Small intestine (tissue), 7 donors: Measurements from ENCODE around the gene LRMDA. TPM values are rescaled to one million over a fixed set of nuclear protein-coding genes. Genes with fewer than 3 reads are reported as not detected.

Source experiments
- DNase-seq, 2 donors: peaks; one replicate each; pipeline versions ENCODE4 v3.0.0 to v3.0.0-alpha.2; 2013
- FAIRE-seq: peaks from 2 replicates; lab custom pipeline; 2012; peaks lifted over from hg19 to GRCh38; lab: Jason Lieb, UNC
- H3K27ac ChIP-seq, 3 donors: one replicate each; pipeline ENCODE4 v1.5.1; 2013; ENCODE audit warnings: low read length in 2 of 3, mild to moderate bottlenecking in 2 of 3, control low read depth in 1 of 3, inconsistent platforms in 1 of 3, low read depth in 1 of 3, moderate library complexity in 1 of 3
- H3K27me3 ChIP-seq, 3 donors: one replicate each; pipeline ENCODE4 v1.6.1; 2013; ENCODE audit warnings: low read length in 3 of 3, inconsistent platforms in 1 of 3; ENCODE audit not compliant: control insufficient read depth in 3 of 3, insufficient read depth in 3 of 3
- H3K36me3 ChIP-seq, 3 donors: one replicate each; pipeline ENCODE4 v1.6.1; 2013; ENCODE audit warnings: low read length in 3 of 3, inconsistent platforms in 1 of 3, low read depth in 1 of 3, mild to moderate bottlenecking in 1 of 3, moderate library complexity in 1 of 3; ENCODE audit not compliant: control insufficient read depth in 3 of 3, insufficient read depth in 2 of 3
- H3K4me1 ChIP-seq, 3 donors: one replicate each; pipeline ENCODE4 v1.6.1; 2013; ENCODE audit warnings: low read length in 2 of 3, inconsistent platforms in 1 of 3, low read depth in 1 of 3, mild to moderate bottlenecking in 1 of 3, moderate library complexity in 1 of 3; ENCODE audit not compliant: control insufficient read depth in 3 of 3, insufficient read depth in 2 of 3
- H3K4me3 ChIP-seq, 3 donors: one replicate each; pipeline ENCODE4 v1.5.1; 2013; ENCODE audit warnings: low read length in 3 of 3, control low read depth in 1 of 3, inconsistent platforms in 1 of 3, low read depth in 1 of 3, mild to moderate bottlenecking in 1 of 3, moderate library complexity in 1 of 3
- H3K9me3 ChIP-seq, 2 donors: one replicate each; pipeline ENCODE4 v1.6.1; 2013; ENCODE audit warnings: low read depth in 1 of 2, low read length in 1 of 2; ENCODE audit not compliant: control insufficient read depth in 2 of 2, insufficient read depth in 1 of 2
- WGBS, 3 donors: extraction: QIAGEN DNeasy Blood & Tissue Kit; methylation state at CpG; one replicate each; pipeline ENCODE4 v1.1.7; 2013; 5-methylcytosine and 5-hydroxymethylcytosine counted together
- polyA plus RNA-seq, 4 donors: library from polyadenylated mRNA; stranded (reverse) in 3 of 4; unstranded in 1 of 4; fragments of 200-250 nt in 3 of 4; fragments of 120-200 nt in 1 of 4; gene quantifications; one replicate each; pipeline versions ENCODE4 v1.2.1 to v1.2.3, GENCODE V29; 2013
- donor health status: healthy with polysubstance abuse.
- donor health status: control.
- donor health status: control.
- donor health status: Bipolar disorder and iron deficiency.
- donor health status: healthy.

The LRMDA gene
- polyA plus RNA-seq, 4 donors: 5.6 to 16.2 (median 6.0) TPM; not detected in 1

DNA sequence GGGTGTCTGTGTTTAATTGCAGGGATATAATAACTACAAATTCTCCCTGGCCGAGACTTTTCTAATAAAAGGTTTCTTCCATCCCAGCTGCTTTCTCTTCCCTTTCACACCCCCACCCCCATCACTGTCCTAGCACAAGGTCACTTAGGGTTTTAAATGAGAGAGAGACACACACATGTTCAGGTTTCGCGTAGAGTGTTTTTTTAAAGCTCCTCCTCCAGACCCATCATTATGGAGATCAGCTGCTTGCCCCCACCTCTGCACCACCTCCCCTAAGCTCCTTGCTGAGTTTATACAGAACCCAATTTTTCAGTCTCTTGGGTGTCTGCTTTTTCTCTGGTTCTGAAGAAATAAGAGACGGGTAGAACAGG lies 18.6 kb downstream of the LRMDA start:
- DNase-seq: no peak
- no peak for FAIRE-seq
- H3K27me3 ChIP-seq: no peaks in the 10 kb centered on the region
- no peaks in the 10 kb centered on the region for H3K36me3 ChIP-seq
- H3K9me3 ChIP-seq: peaks cover 0 to 10% of the 10 kb centered on the region in 2 donors
- H3K4me3 ChIP-seq: no peak overlapping the region
- peaks cover 0 to 4% (median 2%) of the 10 kb centered on the region in 3 donors for H3K4me1 ChIP-seq
- WGBS, 3 donors: 66 to 73% (median 70%) methylated on average over 4 of the region's 4 CpGs
- no peak overlapping the region for H3K27ac ChIP-seq

DNA sequence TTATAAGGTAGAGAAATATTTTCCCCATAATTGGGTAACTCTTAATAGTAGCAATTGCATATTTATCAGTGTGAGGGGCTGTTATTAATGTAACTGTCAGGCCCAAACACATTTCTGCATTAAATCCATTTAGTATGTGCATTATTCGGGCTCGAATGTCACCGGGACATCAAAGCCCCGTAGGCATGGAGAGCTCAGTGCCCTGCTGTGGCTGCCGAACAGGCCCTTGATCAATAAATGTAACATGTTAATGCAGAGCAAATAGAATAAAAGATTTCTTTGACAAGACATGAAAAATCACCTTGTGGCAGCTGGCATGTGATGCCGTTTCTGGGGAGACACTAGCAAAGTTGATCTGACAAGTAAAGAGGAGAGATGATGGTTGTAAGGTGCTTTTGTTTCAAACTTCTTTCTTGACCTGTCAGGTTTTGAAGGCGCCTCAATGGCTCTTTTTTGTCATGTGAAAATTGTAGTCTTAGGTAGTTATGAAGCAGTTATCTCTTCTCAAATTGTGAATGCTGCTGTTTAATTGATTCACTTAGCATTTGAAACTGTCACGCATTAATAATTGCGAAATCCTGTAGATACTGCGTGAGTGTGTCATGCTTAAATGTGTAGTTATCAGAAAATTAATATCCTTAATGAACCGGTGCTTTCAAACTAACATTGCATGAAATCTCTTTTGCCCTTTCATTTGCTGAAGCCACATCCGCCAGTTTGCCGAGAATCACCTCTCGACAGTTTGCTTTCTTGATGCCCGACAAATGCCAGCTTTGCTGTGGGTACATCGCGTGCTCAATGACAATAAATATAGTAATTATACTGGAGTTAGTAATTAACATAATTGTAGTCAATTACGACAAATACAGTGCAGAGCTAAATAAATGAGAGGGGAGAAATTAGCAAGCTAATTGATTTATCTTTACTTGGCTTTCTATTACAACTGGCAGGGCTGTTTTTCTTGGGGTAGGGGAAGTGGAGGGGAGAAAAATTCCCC lies 19.5 kb downstream of the LRMDA start:
- DNase-seq: no peak
- Histone ChIP-seq H3K27ac (no peak overlapping the region), H3K4me3 (no peak overlapping the region), H3K9me3 (peaks cover 0 to 4% of the 10 kb centered on the region in 2 donors), H3K27me3 (no peaks in the 10 kb centered on the region), H3K36me3 (peaks cover 0 to under 1% (median 0%) of the 10 kb centered on the region in 3 donors), H3K4me1 (peaks cover 0 to 4% (median 2%) of the 10 kb centered on the region in 3 donors)
- no peak for FAIRE-seq
- WGBS, 3 donors: 77 to 90% (median 86%) methylated on average over 18 of the region's 18 CpGs

DNA sequence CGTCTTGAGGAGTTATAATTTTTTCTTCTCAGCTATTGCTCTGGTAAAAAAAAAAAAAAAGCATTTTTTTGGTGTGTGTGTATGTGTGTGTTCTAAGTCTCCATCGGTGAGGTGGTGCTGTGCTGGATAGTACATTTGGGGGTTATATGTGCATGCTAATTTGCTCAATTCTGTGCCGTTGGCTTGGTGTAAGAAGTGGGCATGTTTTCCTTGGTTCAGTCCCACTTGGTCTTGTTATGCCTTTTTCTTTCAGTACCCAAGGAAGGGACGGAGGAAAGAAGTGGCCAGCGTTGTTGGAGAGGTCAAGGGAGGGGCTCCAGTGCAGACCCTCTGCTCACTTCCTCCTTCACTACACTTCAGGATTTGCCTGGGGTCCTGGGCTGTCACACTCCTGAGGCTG lies 20.4 kb downstream of the LRMDA start:
- WGBS, 3 donors: 77 to 88% (median 84%) methylated on average over 5 of the region's 5 CpGs
- Histone ChIP-seq H3K4me3 (no peak overlapping the region), H3K9me3 (no peaks in the 10 kb centered on the region), H3K27ac (no peak overlapping the region), H3K27me3 (no peaks in the 10 kb centered on the region), H3K4me1 (peaks cover 0 to 4% (median 2%) of the 10 kb centered on the region in 3 donors), H3K36me3 (peaks cover 0 to 3% (median 0%) of the 10 kb centered on the region in 3 donors)
- DNase-seq (no peak), FAIRE-seq (no peak)

DNA sequence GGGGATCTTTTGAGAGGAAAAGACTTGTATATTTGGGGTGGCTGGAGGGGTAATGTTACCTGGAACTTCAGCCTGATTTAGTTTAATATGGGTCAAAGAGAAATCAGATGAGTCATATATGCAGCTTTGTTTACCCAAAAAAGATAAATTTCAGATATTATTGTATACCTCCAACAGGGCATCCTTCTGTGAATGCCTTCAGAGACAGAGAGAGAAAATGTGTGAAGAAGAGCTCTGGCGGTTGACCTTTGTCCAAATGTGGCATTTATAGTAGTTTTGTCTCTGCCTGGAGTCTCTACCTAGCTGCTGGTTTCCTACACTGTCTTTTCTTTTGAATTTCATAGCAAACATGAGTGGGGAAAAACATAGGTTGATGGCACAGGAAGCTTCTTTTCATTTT lies 21.6 kb downstream of the LRMDA start:
- no peak for DNase-seq
- Histone ChIP-seq H3K4me1 (peaks cover 0 to 4% (median 2%) of the 10 kb centered on the region in 3 donors), H3K4me3 (no peak overlapping the region), H3K9me3 (no peaks in the 10 kb centered on the region), H3K27me3 (no peaks in the 10 kb centered on the region), H3K27ac (no peak overlapping the region), H3K36me3 (peaks cover 0 to 3% (median 0%) of the 10 kb centered on the region in 3 donors)
- WGBS, 3 donors: 84 to 88% (median 86%) methylated on average over 1 of the region's 1 CpG
- FAIRE-seq: no peak

DNA sequence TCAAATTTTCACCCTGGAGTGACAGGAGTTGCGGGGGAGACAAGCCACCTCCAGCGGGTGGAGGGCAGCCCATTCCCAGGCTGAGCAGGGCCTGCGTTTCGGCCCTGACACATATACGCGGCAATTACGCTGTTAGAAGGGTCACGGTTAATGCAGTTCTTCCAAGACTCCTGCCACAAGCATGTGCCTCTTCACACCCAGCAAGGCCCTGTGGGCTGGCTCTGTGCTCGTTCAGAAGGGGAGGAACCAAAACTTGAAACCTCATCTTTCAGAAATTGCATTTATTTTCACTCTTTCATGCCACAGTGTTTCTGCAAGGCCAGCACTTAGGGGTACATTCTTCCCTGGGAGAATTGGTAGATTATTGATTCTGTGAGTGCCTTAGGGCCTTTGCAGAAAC lies 24.7 kb downstream of the LRMDA start:
- Histone ChIP-seq H3K27me3 (no peaks in the 10 kb centered on the region), H3K4me3 (no peak overlapping the region), H3K4me1 (no peaks in the 10 kb centered on the region), H3K36me3 (peaks cover 0 to 3% (median 0%) of the 10 kb centered on the region in 3 donors), H3K9me3 (no peaks in the 10 kb centered on the region), H3K27ac (no peak overlapping the region)
- FAIRE-seq: no peak
- 87 to 92% (median 92%) methylated on average over 9 of the region's 9 CpGs for WGBS, 3 donors
- no peak for DNase-seq

DNA sequence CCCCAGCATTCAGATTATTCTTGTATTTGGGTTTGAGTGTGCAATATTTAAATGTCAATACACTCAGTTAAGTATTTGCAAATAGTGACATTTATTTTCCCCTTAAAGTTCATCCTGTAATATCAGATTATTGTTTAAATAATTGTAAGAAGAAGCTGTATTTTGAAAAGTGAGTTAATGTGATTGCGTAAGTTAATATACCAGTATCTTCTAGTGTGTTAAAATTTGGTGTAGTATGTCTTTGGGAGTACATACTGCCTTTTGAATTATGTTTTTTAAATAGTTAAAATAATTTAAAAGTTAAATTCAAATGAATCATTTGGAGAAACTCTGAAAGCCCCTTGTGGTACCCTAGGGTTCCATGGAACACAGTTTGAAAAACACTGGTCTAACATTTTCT lies 28.6 kb downstream of the LRMDA start:
- Histone ChIP-seq H3K27ac (no peak overlapping the region), H3K36me3 (peaks cover 0 to 3% (median 0%) of the 10 kb centered on the region in 3 donors), H3K4me1 (peaks cover 0 to 4% (median 0%) of the 10 kb centered on the region in 3 donors), H3K4me3 (no peak overlapping the region), H3K9me3 (no peaks in the 10 kb centered on the region), H3K27me3 (no peaks in the 10 kb centered on the region)
- no peak for DNase-seq
- no peak for FAIRE-seq
- WGBS, 3 donors: 94 to 98% (median 97%) methylated on average over 1 of the region's 1 CpG

DNA sequence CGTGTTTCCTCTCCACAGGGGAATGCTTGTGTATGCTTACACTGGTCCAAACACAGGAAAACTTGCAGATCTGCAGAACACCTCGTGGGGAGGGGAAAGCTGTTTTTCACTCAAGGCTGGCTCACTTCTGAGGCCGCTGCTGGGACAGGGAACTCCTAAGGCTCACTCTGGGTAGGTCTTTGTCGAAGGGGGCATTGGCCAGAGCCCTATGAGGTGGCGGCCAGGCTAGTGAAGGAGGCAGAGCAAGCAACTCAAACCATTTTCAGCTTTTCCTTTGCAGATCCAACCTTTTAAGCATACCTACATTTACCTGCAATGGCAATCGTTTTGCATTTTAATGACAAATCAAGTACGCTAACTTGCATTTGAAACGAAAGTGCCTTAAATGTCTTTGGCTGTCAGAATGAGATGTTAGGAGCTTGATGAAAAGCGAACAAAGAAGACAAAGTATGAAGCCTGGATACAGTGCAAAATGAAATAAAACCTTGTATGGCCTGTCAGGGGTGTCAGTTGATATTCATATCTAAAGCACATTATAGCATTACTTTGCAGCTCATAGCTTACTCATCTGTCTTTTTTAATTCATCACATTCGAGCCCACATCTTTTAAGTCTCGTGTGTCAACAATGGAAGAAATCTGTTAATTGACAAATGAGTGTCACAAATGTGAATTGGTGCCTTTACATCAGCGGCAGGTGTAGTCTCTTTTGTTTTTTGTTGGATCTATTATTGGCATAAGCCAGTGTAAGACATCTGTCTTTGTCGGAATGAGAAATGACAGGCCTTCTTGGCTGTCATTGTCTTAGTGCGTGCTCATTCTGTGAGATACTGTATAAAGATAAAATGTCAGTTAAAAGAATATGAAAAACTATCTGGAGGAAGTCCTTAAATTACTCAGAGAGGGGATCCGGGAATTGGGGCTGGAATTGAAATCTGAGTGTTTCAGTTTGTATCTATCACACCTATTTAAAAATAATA lies 30.5 kb downstream of the LRMDA start:
- Histone ChIP-seq H3K27me3 (no peaks in the 10 kb centered on the region), H3K36me3 (no peaks in the 10 kb centered on the region), H3K4me3 (no peak overlapping the region), H3K27ac (no peak overlapping the region), H3K9me3 (no peaks in the 10 kb centered on the region), H3K4me1 (peaks cover 0 to 4% (median 0%) of the 10 kb centered on the region in 3 donors)
- WGBS, 3 donors: 82 to 84% (median 84%) methylated on average over 15 of the region's 15 CpGs
- DNase-seq (no peak), FAIRE-seq (no peak)

DNA sequence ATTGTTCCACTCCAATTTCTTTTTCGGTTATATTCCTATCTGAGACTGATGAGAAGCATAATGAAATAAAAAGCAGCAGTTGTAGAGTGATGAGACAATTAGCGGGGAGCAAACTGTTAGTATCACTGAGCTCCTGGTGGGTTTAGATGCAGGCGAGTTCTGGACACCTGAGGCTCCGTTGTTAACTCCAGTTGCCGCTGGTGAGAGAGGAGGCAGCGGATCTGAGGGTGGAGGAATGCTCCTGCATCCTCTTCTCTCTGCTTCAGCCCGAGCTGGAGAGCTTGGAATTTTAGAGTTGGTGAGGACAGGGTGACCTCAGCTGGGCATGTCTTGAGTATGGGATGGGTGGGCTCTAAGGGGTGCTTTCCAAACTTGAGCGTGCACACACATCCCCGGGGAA lies 31.4 kb downstream of the LRMDA start:
- 85 to 94% (median 92%) methylated on average over 9 of the region's 9 CpGs for WGBS, 3 donors
- Histone ChIP-seq H3K9me3 (no peaks in the 10 kb centered on the region), H3K4me1 (peaks cover 0 to 4% (median 0%) of the 10 kb centered on the region in 3 donors), H3K27ac (no peak overlapping the region), H3K36me3 (no peaks in the 10 kb centered on the region), H3K4me3 (no peak overlapping the region), H3K27me3 (no peaks in the 10 kb centered on the region)
- FAIRE-seq: no peak
- no peak for DNase-seq
